ENCODE measurements around the gene PLVAP. TPM values are rescaled to one million over a fixed set of nuclear protein-coding genes. Genes with fewer than 3 reads are reported as not detected.

Gene PLVAP
- total and polyA plus RNA-seq, 9 of the 15 experiments (the other 6 are each of a cell fraction or from before 2014, with no cell fraction given) = 0.09 to 0.84 (median 0.51) TPM; not detected in 4

DNA sequence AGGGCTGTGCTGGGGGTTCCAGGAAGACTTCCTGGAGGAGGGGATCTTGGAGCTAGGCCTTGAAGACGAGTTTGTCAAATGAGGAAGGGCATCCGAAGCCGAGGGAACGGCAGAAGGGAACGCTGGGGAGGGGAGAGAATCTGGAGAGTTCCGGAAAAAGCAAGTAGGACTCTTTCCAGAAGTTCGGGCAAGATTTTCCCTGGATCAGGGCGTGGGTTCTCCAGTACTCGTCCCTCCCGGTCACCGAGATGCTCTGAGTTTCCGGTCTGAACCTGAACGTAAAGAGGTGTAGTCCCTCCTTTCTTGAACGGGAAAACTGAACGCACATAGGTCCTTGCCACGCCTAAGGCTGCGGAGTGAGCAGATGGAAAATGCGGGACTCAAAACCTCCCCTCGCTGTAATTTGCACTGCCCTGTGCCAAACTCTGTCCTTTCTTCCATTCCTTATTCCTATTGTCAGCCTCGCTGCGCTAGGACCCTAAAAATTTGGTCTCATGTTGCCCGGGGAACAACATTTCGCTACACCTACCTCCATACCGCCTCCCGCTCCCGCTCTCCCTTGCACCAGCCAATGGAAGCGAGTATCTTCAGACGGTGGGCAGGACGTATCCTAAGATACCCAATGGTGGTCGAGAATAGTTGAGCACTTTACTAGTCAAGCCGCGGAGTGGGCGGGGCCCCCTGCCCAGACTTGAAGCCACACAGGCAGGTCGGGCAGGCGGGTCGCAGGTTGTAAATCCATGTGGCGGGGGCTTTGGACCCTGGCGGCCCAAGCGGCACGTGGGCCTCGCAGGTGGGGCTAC lies 40.1 kb downstream of the PLVAP start, which contains the start of gene GTPBP3 (continued):
- TF ChIP-seq HMBOX1 (IDR thresholded peaks at IDR 0.05) (peak; percentile 96), ZNF174 (CRISPR knock-in tag; IDR thresholded peaks at IDR 0.05) (no peak), HDAC1 (IDR thresholded peaks at IDR 0.05) (peak in 1 of 2 experiments; percentile 78; a peak in 2 of 4 replicates), FOXA1 (IDR thresholded peaks at IDR 0.05; ENCODE audit: borderline replicate concordance) (no peak), RBM17 (IDR thresholded peaks at IDR 0.05; ENCODE audit: borderline replicate concordance, low read depth, low read length) (no peak), MAZ (CRISPR knock-in tag; conservative IDR thresholded peaks at IDR 0.05 in 1 of 2, IDR thresholded peaks at IDR 0.05 in 1 of 2) (peak in 1 of 2 experiments; percentile 88), NFYB (IDR thresholded peaks at IDR 0.05; ENCODE audit: extremely low read depth, insufficient read length) (peak; percentile 69), EWSR1 (IDR thresholded peaks at IDR 0.05; ENCODE audit: borderline replicate concordance, low read depth, partially characterized antibody) (no peak), ZNF143 (CRISPR knock-in tag; IDR thresholded peaks at IDR 0.05) (no peak), NFRKB (IDR thresholded peaks at IDR 0.05; ENCODE audit: low read depth) (peak; percentile 97), MAX (CRISPR knock-in tag; IDR thresholded peaks at IDR 0.05) (peak; percentile 86), ZNF212 (CRISPR knock-in tag; IDR thresholded peaks at IDR 0.05) (no peak), IRF2 (CRISPR knock-in tag; IDR thresholded peaks at IDR 0.05) (no peak), ZNF24 (IDR thresholded peaks at IDR 0.05) (peak; percentile 61), CBFA2T2 (conservative IDR thresholded peaks at IDR 0.05) (no peak), ESRRA (IDR thresholded peaks at IDR 0.05; ENCODE audit: borderline replicate concordance, low read depth) (peak; percentile 37)
- TF ChIP-seq, protein P1, sequence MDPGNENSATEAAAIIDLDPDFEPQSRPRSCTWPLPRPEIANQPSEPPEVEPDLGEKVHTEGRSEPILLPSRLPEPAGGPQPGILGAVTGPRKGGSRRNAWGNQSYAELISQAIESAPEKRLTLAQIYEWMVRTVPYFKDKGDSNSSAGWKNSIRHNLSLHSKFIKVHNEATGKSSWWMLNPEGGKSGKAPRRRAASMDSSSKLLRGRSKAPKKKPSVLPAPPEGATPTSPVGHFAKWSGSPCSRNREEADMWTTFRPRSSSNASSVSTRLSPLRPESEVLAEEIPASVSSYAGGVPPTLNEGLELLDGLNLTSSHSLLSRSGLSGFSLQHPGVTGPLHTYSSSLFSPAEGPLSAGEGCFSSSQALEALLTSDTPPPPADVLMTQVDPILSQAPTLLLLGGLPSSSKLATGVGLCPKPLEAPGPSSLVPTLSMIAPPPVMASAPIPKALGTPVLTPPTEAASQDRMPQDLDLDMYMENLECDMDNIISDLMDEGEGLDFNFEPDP (CRISPR knock-in tag; IDR thresholded peaks at IDR 0.05) = no peak
- TF ChIP-seq, protein P2, sequence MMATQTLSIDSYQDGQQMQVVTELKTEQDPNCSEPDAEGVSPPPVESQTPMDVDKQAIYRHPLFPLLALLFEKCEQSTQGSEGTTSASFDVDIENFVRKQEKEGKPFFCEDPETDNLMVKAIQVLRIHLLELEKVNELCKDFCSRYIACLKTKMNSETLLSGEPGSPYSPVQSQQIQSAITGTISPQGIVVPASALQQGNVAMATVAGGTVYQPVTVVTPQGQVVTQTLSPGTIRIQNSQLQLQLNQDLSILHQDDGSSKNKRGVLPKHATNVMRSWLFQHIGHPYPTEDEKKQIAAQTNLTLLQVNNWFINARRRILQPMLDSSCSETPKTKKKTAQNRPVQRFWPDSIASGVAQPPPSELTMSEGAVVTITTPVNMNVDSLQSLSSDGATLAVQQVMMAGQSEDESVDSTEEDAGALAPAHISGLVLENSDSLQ (IDR thresholded peaks at IDR 0.05) = peak; percentile 87
- TF ChIP-seq, protein P3, sequence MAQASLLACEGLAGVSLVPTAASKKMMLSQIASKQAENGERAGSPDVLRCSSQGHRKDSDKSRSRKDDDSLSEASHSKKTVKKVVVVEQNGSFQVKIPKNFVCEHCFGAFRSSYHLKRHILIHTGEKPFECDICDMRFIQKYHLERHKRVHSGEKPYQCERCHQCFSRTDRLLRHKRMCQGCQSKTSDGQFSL (CRISPR knock-in tag; IDR thresholded peaks at IDR 0.05) = peak; percentile 73
- TF ChIP-seq, protein P3 (tag; IDR thresholded peaks at IDR 0.05) = no peak
- TF ChIP-seq, protein P4, sequence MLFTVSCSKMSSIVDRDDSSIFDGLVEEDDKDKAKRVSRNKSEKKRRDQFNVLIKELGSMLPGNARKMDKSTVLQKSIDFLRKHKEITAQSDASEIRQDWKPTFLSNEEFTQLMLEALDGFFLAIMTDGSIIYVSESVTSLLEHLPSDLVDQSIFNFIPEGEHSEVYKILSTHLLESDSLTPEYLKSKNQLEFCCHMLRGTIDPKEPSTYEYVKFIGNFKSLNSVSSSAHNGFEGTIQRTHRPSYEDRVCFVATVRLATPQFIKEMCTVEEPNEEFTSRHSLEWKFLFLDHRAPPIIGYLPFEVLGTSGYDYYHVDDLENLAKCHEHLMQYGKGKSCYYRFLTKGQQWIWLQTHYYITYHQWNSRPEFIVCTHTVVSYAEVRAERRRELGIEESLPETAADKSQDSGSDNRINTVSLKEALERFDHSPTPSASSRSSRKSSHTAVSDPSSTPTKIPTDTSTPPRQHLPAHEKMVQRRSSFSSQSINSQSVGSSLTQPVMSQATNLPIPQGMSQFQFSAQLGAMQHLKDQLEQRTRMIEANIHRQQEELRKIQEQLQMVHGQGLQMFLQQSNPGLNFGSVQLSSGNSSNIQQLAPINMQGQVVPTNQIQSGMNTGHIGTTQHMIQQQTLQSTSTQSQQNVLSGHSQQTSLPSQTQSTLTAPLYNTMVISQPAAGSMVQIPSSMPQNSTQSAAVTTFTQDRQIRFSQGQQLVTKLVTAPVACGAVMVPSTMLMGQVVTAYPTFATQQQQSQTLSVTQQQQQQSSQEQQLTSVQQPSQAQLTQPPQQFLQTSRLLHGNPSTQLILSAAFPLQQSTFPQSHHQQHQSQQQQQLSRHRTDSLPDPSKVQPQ (CRISPR knock-in tag; IDR thresholded peaks at IDR 0.05; ENCODE audit: borderline replicate concordance) = no peak

Measured in K562 (cell line).